GM12878 (cell line): Measurements from ENCODE around the gene SIPA1. TPM values are rescaled to one million over a fixed set of nuclear protein-coding genes. Genes with fewer than 3 reads are reported as not detected.

Experiments used
- ATF7 ChIP-seq: fragments of 450-650 bp; IDR thresholded peaks from 2 replicates; pipeline ENCODE4 v1.6.1; 2016; ENCODE audit warnings: low read depth, mild to moderate bottlenecking
- BCL11A ChIP-seq: IDR thresholded peaks from 2 replicates; pipeline ENCODE4 v1.6.1; 2011; ENCODE audit warnings: low read depth, low read length
- BHLHE40 ChIP-seq, 2 experiments: fragments of 450-650 bp in 1 of 2; IDR thresholded peaks; 2 replicates each; pipeline ENCODE4 v1.6.1; 2011 to 2017; ENCODE audit warnings: low read depth in 2 of 2, borderline replicate concordance in 1 of 2, improper control_type of control experiment in 1 of 2, low read length in 1 of 2, mild to moderate bottlenecking in 1 of 2
- CEBPB ChIP-seq, 2 experiments: fragments of 150-350 bp in 1 of 2; IDR thresholded peaks; 2 replicates each; pipeline ENCODE4 v1.6.1; 2012 to 2014; ENCODE audit warnings: low read depth in 2 of 2, low read length in 2 of 2, borderline replicate concordance in 1 of 2, inconsistent platforms in 1 of 2
- E2F4 ChIP-seq: IDR thresholded peaks from 2 replicates; pipeline ENCODE4 v1.6.1; 2012; ENCODE audit warnings: low read depth, low read length, improper control_type of control experiment
- EP300 ChIP-seq, 2 experiments: fragments of 150-350 bp in 1 of 2; IDR thresholded peaks; 2 replicates each; pipeline ENCODE4 v1.6.1; 2011 to 2012; ENCODE audit warnings: low read depth in 2 of 2, low read length in 2 of 2, borderline replicate concordance in 1 of 2, improper control_type of control experiment in 1 of 2, inconsistent platforms in 1 of 2; ENCODE audit not compliant: control insufficient read depth in 1 of 2
- MEF2A ChIP-seq: IDR thresholded peaks from 2 replicates; pipeline ENCODE4 v1.6.1; 2011; ENCODE audit warnings: low read depth, mild to moderate bottlenecking, low read length, moderate library complexity; ENCODE audit not compliant: insufficient read depth
- PBX3 ChIP-seq: IDR thresholded peaks from 2 replicates; pipeline ENCODE4 v1.6.1; 2011; ENCODE audit warnings: mild to moderate bottlenecking, low read depth, low read length, moderate library complexity; ENCODE audit not compliant: insufficient replicate concordance
- PRDM15 ChIP-seq: fragments of 450-650 bp; formaldehyde crosslinking; IDR thresholded peaks from 2 replicates; pipeline ENCODE4 v1.4.0; 2020; ENCODE audit warnings: mild to moderate bottlenecking, moderate library complexity
- RBBP5 ChIP-seq: fragments of 200-600 bp; sonication (generic); conservative IDR thresholded peaks from 2 replicates; pipeline ENCODE4 v1.6.1; 2016
- SIX5 ChIP-seq: IDR thresholded peaks from 2 replicates; pipeline ENCODE4 v1.6.1; 2011; ENCODE audit warnings: mild to moderate bottlenecking, low read depth, low read length, moderate library complexity; ENCODE audit not compliant: severe bottlenecking
- SMARCA5 ChIP-seq: fragments of 450-650 bp; IDR thresholded peaks from 2 replicates; pipeline ENCODE4 v1.6.1; 2017; ENCODE audit warnings: mild to moderate bottlenecking
- SRF ChIP-seq, 2 experiments: IDR thresholded peaks; 2 replicates each; pipeline ENCODE4 v1.6.1; 2011; ENCODE audit warnings: low read depth in 2 of 2, low read length in 2 of 2, mild to moderate bottlenecking in 1 of 2, moderate library complexity in 1 of 2
- STAT3 ChIP-seq: IDR thresholded peaks from 2 replicates; pipeline ENCODE4 v1.6.1; 2011; ENCODE audit warnings: low read depth, low read length, improper control_type of control experiment
- TAF1 ChIP-seq: IDR thresholded peaks from 2 replicates; pipeline ENCODE4 v1.6.1; 2011; ENCODE audit warnings: mild to moderate bottlenecking, low read depth, low read length, borderline replicate concordance
- TBL1XR1 ChIP-seq: IDR thresholded peaks from 2 replicates; pipeline ENCODE4 v1.6.1; 2012; ENCODE audit warnings: low read depth, low read length, improper control_type of control experiment
- TCF7 ChIP-seq: IDR thresholded peaks from 2 replicates; pipeline ENCODE4 v1.6.1; 2014; ENCODE audit warnings: antibody characterized with exemption, borderline replicate concordance
- USF1 ChIP-seq: IDR thresholded peaks from 2 replicates; pipeline ENCODE4 v1.6.1; 2011; ENCODE audit warnings: borderline replicate concordance, low read depth, mild to moderate bottlenecking, moderate library complexity, mixed read lengths, low read length; ENCODE audit not compliant: insufficient read depth; ENCODE audit errors: extremely low read length
- YBX1 ChIP-seq: fragments of 450-650 bp; IDR thresholded peaks from 2 replicates; pipeline ENCODE4 v1.6.1; 2016; ENCODE audit warnings: antibody characterized with exemption
- YY1 ChIP-seq: IDR thresholded peaks from 2 replicates; pipeline ENCODE4 v1.6.1; 2011; ENCODE audit warnings: low read depth, mild to moderate bottlenecking, low read length
- ZBED1 ChIP-seq: IDR thresholded peaks from 2 replicates; pipeline ENCODE4 v1.6.1; 2016; ENCODE audit warnings: borderline replicate concordance
- ZNF274 ChIP-seq: IDR thresholded peaks from one replicate; pipeline ENCODE4 v1.8.0; 2011; ENCODE audit not compliant: insufficient read length, insufficient read depth
- polyA plus RNA-seq, 11 experiments: library from polyadenylated mRNA; depleted of rRNA in 4 of 11; unstranded in 6 of 11; stranded (reverse) in 5 of 11; fragments of >200 nt; fragmentation: Nextera tagmentation in 4 of 11; fragmentation: Illumina TruSeq in 1 of 11; extraction: Ambion mirVana in 4 of 11; extraction: Trizol in 1 of 11; gene quantifications; 1 replicate in 1 of 11; 2 replicates in 10 of 11; pipeline versions ENCODE4 v1.2.1 to v1.2.3, GENCODE V29; 2011 to 2016; ENCODE audit warnings: inconsistent platforms in 2 of 11, missing spikeins in 2 of 11, low read depth in 1 of 11
- total RNA-seq, 4 experiments: library from RNA; depleted of rRNA in 3 of 4; stranded (reverse); fragments of >200 nt in 3 of 4; fragmentation: Illumina TruSeq in 1 of 4; extraction: Trizol in 1 of 4; gene quantifications; 2 replicates each; pipeline versions ENCODE4 v1.2.1 to v1.2.3, GENCODE V29; 2013 to 2021

SIPA1 gene
- total and polyA plus RNA-seq, 10 of the 15 experiments (the other 5 are each of a cell fraction or from before 2014, with no cell fraction given) = 1.0 to 139 (median 33.4) TPM

DNA sequence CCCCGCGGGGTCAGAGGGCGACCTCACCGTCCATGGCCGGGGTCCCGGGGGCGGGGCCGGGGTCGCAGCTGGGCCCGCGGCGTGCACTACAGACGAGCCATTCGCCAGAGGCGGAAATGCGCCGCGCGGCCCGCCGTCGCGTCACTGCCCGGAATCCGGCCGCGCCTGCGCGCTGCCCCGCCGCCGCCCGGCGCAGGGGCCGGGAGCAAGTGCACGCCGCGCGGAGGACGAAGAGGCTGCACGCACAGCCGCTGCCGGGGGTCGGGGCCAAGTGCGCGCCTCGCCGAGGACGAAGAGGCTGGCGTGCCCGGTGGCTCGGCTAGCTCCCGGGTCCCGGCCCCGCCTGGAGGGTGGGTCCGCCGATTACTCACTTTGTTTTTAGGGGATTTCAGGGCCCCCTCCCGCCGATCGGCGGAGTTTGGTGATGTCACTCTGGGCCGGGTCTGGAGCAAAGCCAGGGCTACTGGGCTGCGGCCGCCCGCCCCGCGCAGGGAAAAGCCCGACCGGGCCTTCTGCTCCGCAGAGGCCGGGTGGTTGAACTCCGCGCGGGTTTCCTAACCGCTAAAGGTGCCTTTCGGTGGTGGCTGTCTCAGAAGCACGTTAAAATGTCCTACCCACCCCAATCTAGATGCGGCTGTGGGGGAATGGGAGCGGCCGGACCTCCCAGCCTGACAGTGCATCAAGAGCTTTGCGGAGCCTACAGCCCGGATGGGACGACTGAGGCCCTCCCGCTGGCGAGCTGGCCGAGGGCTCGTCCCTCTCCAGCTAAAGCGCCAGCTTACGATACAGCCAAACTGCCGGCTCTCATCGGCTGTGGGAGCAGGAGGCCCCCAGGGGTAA is 25.1 kb downstream of the SIPA1 start, which contains the start of gene RELA (continued):
- TF ChIP-seq TAF1 (0 out of 2 replicates have a peak, but pooled peaks have one; percentile 11), ZNF274 (no peak), YY1 (peak; percentile 70), RBBP5 (no peak), MEF2A (0 out of 2 replicates have a peak, but pooled peaks have one; percentile 13), BCL11A (no peak), E2F4 (no peak), USF1 (no peak), SIX5 (no peak), TBL1XR1 (no peak; the same call in 1 of the 2 replicates), BHLHE40 (IDR thresholded peaks at IDR 0.05; ENCODE audit: borderline replicate concordance in 1 of 2, low read depth in 2 of 2, low read length in 1 of 2) (peak; percentile 86 to 96; a peak in 3 of 4 replicates), CEBPB (IDR thresholded peaks at IDR 0.05; ENCODE audit: borderline replicate concordance in 1 of 2, low read depth in 2 of 2, low read length in 2 of 2) (no peak), ZBED1 (0 out of 2 replicates have a peak, but pooled peaks have one; percentile 18), STAT3 (no peak), ATF7 (peak; percentile 95), YBX1 (no peak), PBX3 (peak; percentile 11), PRDM15 (CRISPR knock-in tag) (no peak), TCF7 (no peak), SMARCA5 (peak; percentile 52; the same call in 1 of the 2 replicates), EP300 (IDR thresholded peaks at IDR 0.05; ENCODE audit: borderline replicate concordance in 1 of 2, control insufficient read depth in 1 of 2, low read depth in 2 of 2, low read length in 2 of 2) (0 out of 4 replicates have a peak, but pooled peaks of 1 of the 2 experiments have one; percentile 24), SRF (IDR thresholded peaks at IDR 0.05; ENCODE audit: low read depth in 2 of 2, low read length in 2 of 2) (0 out of 4 replicates have a peak, but pooled peaks of 1 of the 2 experiments have one; percentile 38)
